HG03565 (cell line): Measurements from ENCODE around the gene PLEKHH1.
"Not testable (repeated sequence)": the region's sequence is repeated elsewhere in the genome, so short reads cannot be mapped to it uniquely, and the experiment has no call there.

ENCODE experiments used
- ATAC-seq: cut with Tn5 transposase; IDR thresholded peaks from one replicate; pipeline ENCODE4 v1.9.1; 2021; ENCODE audit warnings: mild to moderate bottlenecking, moderate library complexity; ENCODE audit not compliant: unreplicated experiment

The PLEKHH1 gene

DNA sequence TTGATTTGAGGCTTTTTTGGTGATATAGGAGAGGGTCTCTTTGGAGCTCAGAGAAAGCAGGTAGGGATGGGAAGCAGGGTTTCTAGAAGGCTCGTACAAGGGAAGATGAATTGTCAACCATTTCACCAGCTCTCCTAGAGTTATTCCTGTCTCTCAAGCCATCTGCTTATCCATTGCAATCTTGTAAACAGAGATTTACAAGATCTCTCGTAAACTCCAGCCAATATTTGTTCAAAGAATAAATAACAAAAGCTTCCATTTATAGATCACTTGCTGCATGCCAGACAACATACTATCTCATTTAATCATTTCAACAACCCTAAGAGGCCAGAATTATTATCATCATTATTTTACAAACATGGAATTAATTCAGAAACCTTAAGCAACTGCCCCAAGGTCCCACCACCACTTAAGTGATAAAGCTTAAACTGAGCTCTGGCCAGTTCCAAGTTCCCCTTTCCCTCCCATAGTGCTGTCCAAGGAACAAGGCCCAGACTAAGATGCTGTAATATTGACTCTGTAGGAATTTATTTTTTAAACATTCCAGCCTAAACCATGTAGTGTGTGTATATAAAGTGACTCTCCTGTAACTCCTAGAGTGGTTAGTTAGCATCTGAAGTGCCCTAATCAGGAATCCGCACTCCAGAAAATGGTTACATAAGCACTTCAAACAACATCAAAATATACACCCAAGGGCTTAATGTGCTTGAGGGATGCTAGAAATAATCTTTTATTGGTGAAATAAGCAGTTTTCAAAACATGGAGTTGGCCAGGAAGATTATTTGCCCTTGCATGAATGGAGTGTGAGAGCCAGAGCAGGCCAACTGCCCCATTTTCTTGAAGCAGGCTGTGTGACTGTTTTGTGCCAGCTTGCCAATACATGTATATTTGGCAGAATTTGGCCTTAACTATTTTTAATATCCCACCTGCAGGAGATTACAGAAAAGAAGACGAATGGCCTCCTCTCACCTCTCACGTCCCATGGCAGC is 2.8 kb upstream of the PLEKHH1 start:
- ATAC-seq = no peak

DNA sequence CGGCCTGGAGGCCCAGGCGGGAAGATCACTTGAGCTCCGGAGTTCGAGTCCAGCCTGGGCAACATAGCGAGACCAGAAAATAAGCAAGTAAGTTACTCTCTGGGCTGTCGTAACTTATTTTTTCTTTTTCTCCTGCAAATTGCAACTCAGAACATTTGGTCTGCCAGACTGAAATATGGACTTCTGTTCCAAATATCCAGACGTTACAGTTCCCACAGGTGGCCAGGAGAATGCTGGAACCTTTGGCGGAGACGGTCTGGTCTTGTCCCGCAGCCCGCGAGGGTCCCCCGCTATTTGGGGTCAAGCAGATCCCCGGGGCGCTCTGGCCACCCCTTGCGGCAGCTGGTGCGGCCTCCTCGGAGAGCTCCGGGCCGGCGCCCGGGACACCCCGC is 488 bp upstream of the PLEKHH1 start:
- no peak for ATAC-seq

GRCh38 chr14:67533754-67534085 is 630 bp downstream of the PLEKHH1 start:
- no peak for ATAC-seq

DNA sequence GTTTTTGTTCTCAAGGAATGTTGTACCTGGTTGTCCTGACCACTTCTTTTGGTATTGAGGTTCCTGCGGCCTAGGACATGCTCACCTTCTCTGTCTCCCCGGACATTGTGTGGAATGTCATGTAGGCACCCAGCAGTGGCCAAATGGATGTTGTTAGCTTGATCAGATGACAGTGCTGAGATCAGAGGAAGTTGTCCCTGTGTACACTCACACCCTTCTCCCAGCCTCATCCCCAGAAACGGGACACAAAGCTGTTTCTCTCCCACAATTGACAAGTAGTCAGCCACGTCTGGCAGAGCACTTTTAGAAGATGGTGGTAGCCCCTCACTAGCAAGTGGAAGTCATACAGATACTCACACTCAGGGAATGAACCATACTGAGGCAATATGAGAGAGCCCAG is 3.0 kb downstream of the PLEKHH1 start:
- no peak for ATAC-seq

DNA sequence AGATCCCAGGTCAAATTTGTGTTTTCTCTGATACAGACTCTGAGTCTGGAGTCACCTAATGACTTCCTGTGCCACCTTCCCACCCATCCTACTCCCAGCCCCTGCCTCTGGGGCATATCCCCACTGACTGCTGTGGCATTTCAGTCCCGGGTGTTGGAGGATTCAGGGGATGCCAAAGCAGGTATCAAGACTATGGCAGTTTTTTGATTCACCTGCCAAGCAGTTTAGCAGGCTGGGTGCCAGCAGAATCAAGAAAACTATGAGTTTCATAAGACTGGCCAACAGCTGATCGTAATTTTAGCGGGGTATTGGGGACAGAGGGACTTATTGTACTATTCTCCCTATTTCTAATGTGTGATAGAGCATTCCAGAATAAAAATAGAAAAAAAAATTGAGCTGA is 4.6 kb downstream of the PLEKHH1 start:
- ATAC-seq = no peak

GRCh38 chr14:67538501-67538900 is 5.4 kb downstream of the PLEKHH1 start:
- no peak for ATAC-seq

DNA sequence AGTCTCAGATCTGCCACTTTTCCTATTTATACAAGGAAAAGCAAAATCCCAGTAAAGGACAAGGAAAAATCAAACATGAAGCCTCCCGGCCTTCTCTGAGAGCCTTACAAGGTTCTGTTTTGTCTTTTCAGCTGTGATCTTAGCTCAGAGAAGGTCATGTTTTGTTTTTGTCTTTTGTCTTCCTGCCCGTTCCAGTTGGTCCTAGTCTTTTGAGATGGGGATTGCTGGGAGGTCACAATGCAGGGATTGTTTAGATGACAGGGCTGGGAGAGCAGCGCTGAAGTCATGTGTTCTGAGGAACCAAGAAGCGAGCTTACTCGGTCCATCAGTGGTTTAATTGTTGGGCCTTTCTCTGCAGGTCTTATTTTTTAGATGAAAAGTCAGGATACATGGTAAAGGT is 6.0 kb downstream of the PLEKHH1 start:
- no peak for ATAC-seq

DNA sequence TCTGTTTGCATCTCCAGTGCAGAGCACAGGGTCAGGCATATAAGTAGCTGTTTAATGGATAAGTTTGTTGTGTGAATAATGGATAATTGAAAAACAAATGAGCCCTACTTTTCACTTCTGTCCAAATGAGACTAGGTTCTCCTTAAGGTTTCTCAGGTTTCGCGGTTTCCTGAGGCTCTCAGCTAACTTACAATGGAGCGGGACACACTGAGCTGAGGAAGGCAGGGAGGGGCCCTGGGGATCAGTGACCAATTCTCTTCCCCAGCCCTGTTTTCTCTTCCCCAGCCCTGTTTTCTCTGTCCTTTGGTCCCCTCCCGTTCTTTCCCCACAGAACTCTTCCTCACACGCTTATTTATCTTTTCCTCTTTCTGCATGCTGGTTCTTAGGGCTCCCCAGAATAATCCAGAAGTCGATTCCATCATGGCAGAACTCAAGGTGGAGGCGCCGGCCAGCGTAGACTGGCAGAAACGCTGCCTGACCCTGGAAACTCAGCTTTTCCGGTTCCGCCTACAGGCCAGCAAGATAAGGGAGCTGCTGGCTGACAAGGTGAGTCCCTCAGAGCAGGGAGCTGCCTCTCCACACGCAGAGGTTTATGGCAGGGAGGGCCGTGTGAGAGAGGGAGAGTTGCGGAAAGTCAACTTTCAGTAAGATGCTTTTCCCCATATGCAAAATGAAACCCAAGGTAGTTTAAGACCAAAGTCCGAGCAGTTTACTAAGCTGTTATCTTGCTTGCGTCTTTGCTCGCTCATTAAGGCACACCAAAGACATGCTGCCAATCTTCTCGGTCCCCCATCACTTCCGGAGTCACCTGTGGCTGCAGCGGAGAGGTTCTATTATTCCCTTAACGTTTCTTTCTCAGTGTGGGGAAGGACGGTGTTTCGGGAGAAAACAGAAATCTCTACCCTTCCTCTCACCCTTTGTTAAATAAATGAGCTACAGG is 8.6 kb downstream of the PLEKHH1 start:
- ATAC-seq = no peak

- not testable (repeated sequence) for ATAC-seq
Measured at GRCh38 chr14:67542620-67543019, 9.5 kb downstream of the PLEKHH1 start.

GRCh38 chr14:67544590-67544989 is 11.5 kb downstream of the PLEKHH1 start:
- ATAC-seq = no peak

DNA sequence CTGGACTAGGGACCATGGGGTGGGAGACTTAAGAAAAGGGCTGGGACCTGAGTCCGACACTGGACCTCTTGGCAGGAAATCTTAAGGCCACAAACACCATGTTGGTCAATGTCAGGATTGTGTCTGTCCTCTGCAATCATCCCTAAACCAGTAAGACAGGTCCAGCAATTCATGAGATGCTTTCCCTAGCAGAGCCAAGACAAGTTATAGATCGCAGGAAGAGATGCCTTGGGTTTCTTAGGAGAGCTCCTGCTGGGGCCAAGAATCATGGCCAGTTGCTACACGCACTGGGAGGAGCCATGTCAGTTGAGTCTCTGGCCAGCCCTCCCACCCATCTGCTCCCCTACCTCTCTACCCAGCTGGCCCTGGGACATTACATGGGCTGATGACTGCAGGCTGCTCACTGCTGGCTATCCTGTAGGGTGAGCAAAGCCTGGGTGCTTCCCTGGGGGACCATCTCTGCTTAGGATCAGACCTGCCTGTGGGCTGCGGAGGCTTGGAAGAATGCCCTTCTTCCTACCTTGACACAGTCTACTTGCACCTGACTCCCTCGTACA is 14.2 kb downstream of the PLEKHH1 start:
- no peak for ATAC-seq

DNA sequence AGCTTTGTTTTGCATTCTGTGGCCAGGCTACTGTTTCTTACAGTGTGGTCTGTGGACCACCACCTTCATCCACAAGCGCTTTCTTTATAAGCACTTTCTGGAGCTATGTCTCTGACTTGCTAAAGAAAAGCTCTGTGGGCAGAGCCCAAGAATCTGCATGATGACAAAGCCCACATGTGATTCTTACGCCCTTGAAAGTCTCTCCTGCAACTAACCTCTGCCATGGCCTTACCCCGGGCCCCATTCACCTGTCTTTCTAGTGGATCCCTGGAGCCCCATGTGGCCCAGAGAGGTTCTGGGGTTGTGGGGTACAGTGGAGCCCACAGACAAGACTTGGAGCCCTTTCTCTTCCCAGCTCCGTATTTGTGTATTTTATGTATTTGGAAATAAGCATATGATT is 16.6 kb downstream of the PLEKHH1 start:
- ATAC-seq = no peak

GRCh38 chr14:67551123-67551522 is 18.0 kb downstream of the PLEKHH1 start:
- no peak for ATAC-seq

DNA sequence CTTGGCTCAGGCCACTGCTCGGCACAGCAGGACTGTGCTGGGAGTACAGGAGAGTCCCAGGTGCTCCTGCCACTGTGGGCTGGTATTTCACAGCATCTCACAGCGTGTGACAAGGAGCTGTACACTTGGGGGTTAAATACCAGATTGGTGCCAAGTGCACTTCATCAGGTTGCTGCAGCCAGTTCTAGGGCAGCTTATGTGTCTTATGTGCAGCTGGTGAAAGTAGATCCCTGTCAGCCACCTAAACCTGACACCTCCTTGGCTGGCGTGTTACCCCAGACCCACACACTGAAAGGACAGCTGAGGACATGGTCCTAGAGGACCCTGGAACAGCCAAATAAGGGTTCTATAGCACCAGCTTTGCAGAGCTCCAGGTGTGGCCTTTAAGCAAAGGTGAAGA is 18.9 kb downstream of the PLEKHH1 start:
- ATAC-seq = no peak

DNA sequence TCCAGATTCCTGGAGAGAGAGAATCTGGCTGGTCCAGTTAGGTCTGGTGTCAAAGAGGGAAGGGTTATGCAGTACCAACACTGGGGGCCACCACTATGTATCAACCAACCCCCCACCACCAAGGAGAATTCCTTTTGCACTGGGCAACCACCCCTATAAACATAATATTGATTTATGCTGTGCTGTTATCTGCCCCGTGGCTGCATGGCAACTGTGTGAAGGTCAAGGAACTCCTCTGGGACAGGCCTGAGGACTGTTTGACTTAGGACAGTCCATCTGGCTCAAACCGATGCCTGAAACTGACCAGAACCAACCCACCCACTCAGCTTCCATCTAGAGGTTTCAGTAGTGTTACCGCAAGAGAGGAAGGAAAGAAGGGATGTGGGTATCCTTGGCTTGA is 20.5 kb downstream of the PLEKHH1 start:
- no peak for ATAC-seq

DNA sequence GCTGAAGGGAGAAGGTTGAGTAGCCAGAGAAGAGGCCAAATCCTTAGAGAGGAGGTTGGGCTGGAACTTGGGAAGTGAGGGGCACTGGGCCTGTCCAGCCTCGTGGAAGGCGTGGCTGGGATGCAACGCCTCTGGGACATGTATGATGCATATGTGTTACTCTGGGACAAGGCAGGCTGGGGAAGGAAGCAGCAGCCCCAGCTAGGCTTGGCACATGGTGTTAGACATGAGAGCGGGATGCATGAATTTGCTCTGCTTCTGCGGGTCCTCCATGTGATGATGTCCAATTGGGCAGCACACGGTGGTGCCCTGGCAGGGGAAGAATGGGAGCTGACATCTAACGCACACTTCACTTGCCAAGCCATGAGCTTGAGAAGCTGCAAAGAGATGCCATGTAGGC is 21.3 kb downstream of the PLEKHH1 start:
- ATAC-seq = no peak

- ATAC-seq = no peak
Measured at GRCh38 chr14:67555518-67556090, 22.5 kb downstream of the PLEKHH1 start.

DNA sequence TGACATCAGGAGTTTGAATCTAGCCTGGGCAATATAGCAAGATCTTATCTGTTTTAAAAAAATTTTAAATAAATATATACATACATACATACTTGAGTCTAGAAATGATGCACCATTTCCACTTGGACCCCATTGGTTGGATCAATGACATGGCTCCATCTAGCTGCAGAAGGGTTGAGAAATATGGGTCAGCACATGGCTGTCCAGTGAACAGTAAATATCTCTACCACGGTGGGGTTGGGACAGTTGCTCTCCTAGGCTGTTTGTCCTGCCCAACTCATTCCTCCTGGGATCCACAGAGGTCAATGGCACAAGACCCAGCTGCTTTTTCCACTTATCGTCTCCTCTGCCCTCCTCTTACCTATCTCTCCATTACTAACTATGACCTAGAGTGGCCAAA is 23.6 kb downstream of the PLEKHH1 start:
- ATAC-seq = no peak

DNA sequence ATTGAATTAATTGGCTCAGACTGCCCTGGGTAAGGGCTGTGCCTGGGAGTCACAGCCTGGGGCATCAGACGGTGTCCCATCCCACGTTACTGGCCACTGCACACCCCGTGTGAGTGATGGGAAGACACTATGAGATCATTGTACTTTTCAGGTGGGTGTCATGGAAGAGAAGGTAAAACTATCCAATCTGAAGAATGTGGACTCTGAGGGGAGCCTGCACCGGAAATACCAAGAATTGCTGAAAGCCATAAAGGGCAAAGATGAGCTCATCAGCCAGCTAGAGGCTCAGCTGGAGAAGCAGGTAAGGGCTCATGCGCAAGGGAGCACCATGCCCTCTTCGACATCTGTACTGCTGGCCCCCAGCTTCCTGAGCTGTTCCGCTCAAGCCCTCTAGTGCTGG is 24.0 kb downstream of the PLEKHH1 start:
- ATAC-seq = no peak

GRCh38 chr14:67557656-67558055 is 24.6 kb downstream of the PLEKHH1 start:
- ATAC-seq = no peak

GRCh38 chr14:67559639-67560038 is 26.5 kb downstream of the PLEKHH1 start:
- ATAC-seq = no peak
